HepG2 (cell line): ENCODE results near the gene LRRC8E. TPM values are rescaled to one million over a fixed set of nuclear protein-coding genes. Genes with fewer than 3 reads are reported as not detected.

Source experiments
- ASH2L ChIP-seq: fragments of 300-600, 200-600 bp; sonication (generic); IDR thresholded peaks from 2 replicates; pipeline ENCODE4 v1.7.0; 2017; ENCODE audit warnings: low read depth, mild to moderate bottlenecking, moderate library complexity, mixed read lengths, low read length; ENCODE audit not compliant: insufficient read length
- DDIT3 ChIP-seq: sonication (generic); formaldehyde crosslinking; IDR thresholded peaks from 2 replicates; pipeline ENCODE4 v1.4.0; 2020; ENCODE audit warnings: mild to moderate bottlenecking, missing genetic modification reagents
- HMG20A ChIP-seq: IDR thresholded peaks from 2 replicates; pipeline ENCODE4 v1.6.1; 2016; ENCODE audit warnings: borderline replicate concordance
- HMG20B ChIP-seq: conservative IDR thresholded peaks from 2 replicates; pipeline ENCODE4 v1.6.1; 2016; ENCODE audit warnings: missing genetic modification reagents, missing compliant biosample characterization
- MIER2 ChIP-seq: IDR thresholded peaks from 2 replicates; pipeline ENCODE4 v1.6.1; 2016; ENCODE audit warnings: missing biosample characterization, missing genetic modification reagents
- MIXL1 ChIP-seq: IDR thresholded peaks from 2 replicates; pipeline ENCODE4 v1.6.1; 2016
- NKX3-1 ChIP-seq: sonication (generic); formaldehyde crosslinking; IDR thresholded peaks from 2 replicates; pipeline ENCODE4 v1.5.0; 2020; ENCODE audit warnings: missing genetic modification reagents
- PITX1 ChIP-seq: sonication (generic); formaldehyde crosslinking; IDR thresholded peaks from 2 replicates; pipeline ENCODE4 v1.5.1; 2020; ENCODE audit warnings: mild to moderate bottlenecking, missing genetic modification reagents
- PPARG ChIP-seq: conservative IDR thresholded peaks from 2 replicates; pipeline ENCODE4 v1.6.1; 2016; ENCODE audit warnings: missing biosample characterization, missing genetic modification reagents
- SIN3B ChIP-seq: fragments of 150-350 bp; IDR thresholded peaks from 2 replicates; pipeline ENCODE4 v1.6.1; 2014; ENCODE audit warnings: low read length
- SNAPC2 ChIP-seq: sonication (generic); formaldehyde crosslinking; IDR thresholded peaks from 2 replicates; pipeline ENCODE4 v1.8.1; 2022; ENCODE audit warnings: mild to moderate bottlenecking, missing genetic modification reagents
- SRSF4 ChIP-seq: fragments of 200-400 bp; formaldehyde crosslinking; IDR thresholded peaks from one replicate; pipeline ENCODE4 v1.6.1; 2018; ENCODE audit warnings: mild to moderate bottlenecking, low read depth, low read length, moderate library complexity; ENCODE audit not compliant: poor library complexity, severe bottlenecking
- STAT5B ChIP-seq: sonication (generic); formaldehyde crosslinking; IDR thresholded peaks from 2 replicates; pipeline ENCODE4 v1.4.0; 2020; ENCODE audit warnings: missing genetic modification reagents
- ZC3H13 ChIP-seq: sonication (generic); formaldehyde crosslinking; IDR thresholded peaks from 2 replicates; pipeline ENCODE4 v1.8.1; 2023; ENCODE audit warnings: mild to moderate bottlenecking, missing genetic modification reagents, moderate library complexity
- ZFYVE20 ChIP-seq: sonication (generic); formaldehyde crosslinking; IDR thresholded peaks from 2 replicates; pipeline ENCODE4 v1.8.0; 2023; ENCODE audit warnings: low read depth, mild to moderate bottlenecking, moderate library complexity, missing genetic modification reagents, borderline replicate concordance
- ZNF770 ChIP-seq: sonication (generic); formaldehyde crosslinking; IDR thresholded peaks from 2 replicates; pipeline ENCODE4 v1.5.0; 2020; ENCODE audit warnings: mild to moderate bottlenecking, missing genetic modification reagents
- ZSCAN31 ChIP-seq: sonication (generic); formaldehyde crosslinking; IDR thresholded peaks from 2 replicates; pipeline ENCODE4 v1.5.0; 2020; ENCODE audit warnings: low read depth, mild to moderate bottlenecking, missing genetic modification reagents
- polyA plus RNA-seq, 8 experiments: library from polyadenylated mRNA; depleted of rRNA in 3 of 8; stranded (reverse) in 7 of 8; unstranded in 1 of 8; fragments of >200 nt; fragmentation: Illumina TruSeq in 4 of 8; extraction: Trizol in 4 of 8; gene quantifications; 2 replicates each; pipeline versions ENCODE4 v1.2.1 to v1.2.3, GENCODE V29; 2011 to 2016; ENCODE audit warnings: low read depth in 4 of 8, missing spikeins in 1 of 8, mixed read lengths in 1 of 8; ENCODE audit not compliant: insufficient read depth in 1 of 8
- total RNA-seq, 5 experiments: library from RNA; depleted of rRNA; stranded (reverse); fragments of >200 nt; fragmentation: Illumina TruSeq; extraction: Trizol; gene quantifications; 2 replicates each; pipeline ENCODE4 v1.2.3, GENCODE V29; 2016; ENCODE audit warnings: low read depth in 1 of 5
- TF ChIP-seq, protein P1 (sequence below): sonication (generic); formaldehyde crosslinking; IDR thresholded peaks from 2 replicates; pipeline ENCODE4 v1.5.0; 2020; ENCODE audit warnings: missing genetic modification reagents
- TF ChIP-seq, protein P2 (sequence below): sonication (generic); formaldehyde crosslinking; IDR thresholded peaks from 2 replicates; pipeline ENCODE4 v1.9.0; 2021; ENCODE audit warnings: missing genetic modification reagents, borderline replicate concordance
- TF ChIP-seq, protein P3 (sequence below): sonication (generic); formaldehyde crosslinking; IDR thresholded peaks from 2 replicates; pipeline ENCODE4 v1.8.1; 2022; ENCODE audit warnings: mild to moderate bottlenecking, missing genetic modification reagents
- TF ChIP-seq, protein P4 (sequence below): sonication (generic); formaldehyde crosslinking; IDR thresholded peaks from 2 replicates; pipeline ENCODE4 v1.8.0; 2022; ENCODE audit warnings: missing genetic modification reagents, low read depth, mild to moderate bottlenecking, borderline replicate concordance

LRRC8E gene
- total and polyA plus RNA-seq, 2 of the 13 experiments (the other 11 are each of a cell fraction or from before 2014, with no cell fraction given), result 8.0 to 10.3 TPM

- TF ChIP-seq, protein P1, sequence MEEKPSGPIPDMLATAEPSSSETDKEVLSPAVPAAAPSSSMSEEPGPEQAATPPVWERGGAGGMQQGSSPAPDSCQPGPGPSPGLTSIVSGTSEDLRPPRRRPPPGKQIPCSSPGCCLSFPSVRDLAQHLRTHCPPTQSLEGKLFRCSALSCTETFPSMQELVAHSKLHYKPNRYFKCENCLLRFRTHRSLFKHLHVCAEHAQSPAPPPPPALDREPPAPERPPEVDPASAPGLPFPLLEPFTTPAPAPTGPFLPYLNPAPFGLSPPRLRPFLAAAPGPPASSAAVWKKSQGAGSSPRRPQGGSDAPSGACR (CRISPR knock-in tag), result no peak
- TF ChIP-seq ZSCAN31 (CRISPR knock-in tag), result peak; percentile 90
- TF ChIP-seq, protein P2, sequence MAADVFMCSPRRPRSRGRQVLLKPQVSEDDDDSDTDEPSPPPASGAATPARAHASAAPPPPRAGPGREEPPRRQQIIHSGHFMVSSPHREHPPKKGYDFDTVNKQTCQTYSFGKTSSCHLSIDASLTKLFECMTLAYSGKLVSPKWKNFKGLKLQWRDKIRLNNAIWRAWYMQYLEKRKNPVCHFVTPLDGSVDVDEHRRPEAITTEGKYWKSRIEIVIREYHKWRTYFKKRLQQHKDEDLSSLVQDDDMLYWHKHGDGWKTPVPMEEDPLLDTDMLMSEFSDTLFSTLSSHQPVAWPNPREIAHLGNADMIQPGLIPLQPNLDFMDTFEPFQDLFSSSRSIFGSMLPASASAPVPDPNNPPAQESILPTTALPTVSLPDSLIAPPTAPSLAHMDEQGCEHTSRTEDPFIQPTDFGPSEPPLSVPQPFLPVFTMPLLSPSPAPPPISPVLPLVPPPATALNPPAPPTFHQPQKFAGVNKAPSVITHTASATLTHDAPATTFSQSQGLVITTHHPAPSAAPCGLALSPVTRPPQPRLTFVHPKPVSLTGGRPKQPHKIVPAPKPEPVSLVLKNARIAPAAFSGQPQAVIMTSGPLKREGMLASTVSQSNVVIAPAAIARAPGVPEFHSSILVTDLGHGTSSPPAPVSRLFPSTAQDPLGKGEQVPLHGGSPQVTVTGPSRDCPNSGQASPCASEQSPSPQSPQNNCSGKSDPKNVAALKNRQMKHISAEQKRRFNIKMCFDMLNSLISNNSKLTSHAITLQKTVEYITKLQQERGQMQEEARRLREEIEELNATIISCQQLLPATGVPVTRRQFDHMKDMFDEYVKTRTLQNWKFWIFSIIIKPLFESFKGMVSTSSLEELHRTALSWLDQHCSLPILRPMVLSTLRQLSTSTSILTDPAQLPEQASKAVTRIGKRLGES, result no peak
- TF ChIP-seq, protein P3, sequence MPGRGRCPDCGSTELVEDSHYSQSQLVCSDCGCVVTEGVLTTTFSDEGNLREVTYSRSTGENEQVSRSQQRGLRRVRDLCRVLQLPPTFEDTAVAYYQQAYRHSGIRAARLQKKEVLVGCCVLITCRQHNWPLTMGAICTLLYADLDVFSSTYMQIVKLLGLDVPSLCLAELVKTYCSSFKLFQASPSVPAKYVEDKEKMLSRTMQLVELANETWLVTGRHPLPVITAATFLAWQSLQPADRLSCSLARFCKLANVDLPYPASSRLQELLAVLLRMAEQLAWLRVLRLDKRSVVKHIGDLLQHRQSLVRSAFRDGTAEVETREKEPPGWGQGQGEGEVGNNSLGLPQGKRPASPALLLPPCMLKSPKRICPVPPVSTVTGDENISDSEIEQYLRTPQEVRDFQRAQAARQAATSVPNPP (CRISPR knock-in tag), result no peak
- TF ChIP-seq, protein P4, sequence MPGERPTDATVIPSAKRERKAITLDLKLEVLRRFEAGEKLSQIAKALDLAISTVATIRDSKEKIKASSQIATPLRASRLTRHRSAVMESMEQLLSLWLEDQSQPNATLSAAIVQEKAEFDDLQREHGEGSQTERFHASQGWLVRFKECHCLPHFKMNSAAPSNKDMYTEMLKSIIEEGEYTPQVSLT (CRISPR knock-in tag), result no peak; the same call in 1 of the 2 replicates
- TF ChIP-seq ASH2L, result peak; percentile 6
- no peak for TF ChIP-seq PITX1
- TF ChIP-seq MIXL1, result no peak
- no peak for TF ChIP-seq NKX3-1 (CRISPR knock-in tag)
- TF ChIP-seq ZNF770 (CRISPR knock-in tag), result peak; percentile 0; the same call in 1 of the 2 replicates
- TF ChIP-seq HMG20A, result no peak
- TF ChIP-seq DDIT3 (CRISPR knock-in tag), result no peak
- peak; percentile 50; the same call in 1 of the 2 replicates for TF ChIP-seq ZC3H13 (CRISPR knock-in tag)
- no peak for TF ChIP-seq MIER2 (CRISPR knock-in tag)
- no peak for TF ChIP-seq SIN3B
- no peak for TF ChIP-seq SRSF4
- no peak; the same call in 1 of the 2 replicates for TF ChIP-seq ZFYVE20 (CRISPR knock-in tag)
- no peak for TF ChIP-seq STAT5B (CRISPR knock-in tag)
- TF ChIP-seq HMG20B (CRISPR knock-in tag), result no peak
- TF ChIP-seq PPARG, result 0 out of 2 replicates have a peak, but pooled peaks have one; percentile 5
- no peak for TF ChIP-seq SNAPC2 (CRISPR knock-in tag)
These were observed 18.8 kb upstream of the LRRC8E start (continued) for GRCh38 chr19:7869453-7869909.
